ENCODE data around the gene AGK. TPM values are rescaled to one million over a fixed set of nuclear protein-coding genes. Genes with fewer than 3 reads are reported as not detected.

Gene AGK
- total RNA-seq, 1 experiment from 2014 or later = 67.1 TPM

- DNase-seq (ENCODE audit: low read depth, low spot score) = no peak
These were observed 152.9 kb downstream of the AGK start for GRCh38 chr7:141704112-141704511.

GRCh38 chr7:141704741-141705140, 153.5 kb downstream of the AGK start:
- in situ Hi-C loops (cut with HindIII; ENCODE audit: low pct_unique_long_range_greater_than_20kb, low sequenced_read_pairs) = no loop called here
- no peak for DNase-seq (ENCODE audit: low read depth, low spot score)

More at GRCh38 chr7:141704112-141704511, 152.9 kb downstream of the AGK start:
- in situ Hi-C loops (cut with HindIII; ENCODE audit: low pct_unique_long_range_greater_than_20kb, low sequenced_read_pairs) = no loop called here

Other genes with a start within 250 kb of the AGK start
- 15.2 and 16.6 TPM in 2 replicates for gene DENND11, start 150.8 kb downstream of the AGK start, total RNA-seq (2014; rRNA removed; shearing (Covaris generic))
- gene WEE2, start 156.9 kb downstream of the AGK start, total RNA-seq (2014; rRNA removed; shearing (Covaris generic)) = not detected in 2 replicates
- gene SSBP1, start 186.9 kb downstream of the AGK start, total RNA-seq (2014; rRNA removed; shearing (Covaris generic)) = 332 and 364 TPM in 2 replicates
- 0.40 and 0.87 TPM in 2 replicates for gene TAS2R3, start 212.7 kb downstream of the AGK start, total RNA-seq (2014; rRNA removed; shearing (Covaris generic))
- gene TAS2R4, start 225.3 kb downstream of the AGK start, total RNA-seq (2014; rRNA removed; shearing (Covaris generic)) = 0.08 and 0.32 TPM in 2 replicates
- 0.26 and 0.51 TPM in 2 replicates for gene TAS2R5, start 238.8 kb downstream of the AGK start, total RNA-seq (2014; rRNA removed; shearing (Covaris generic))